Activated T-helper 1 cell treated with anti-CD3 and anti-CD28 coated beads, Interleukin-2, amount 50 U/mL, for 16 hours (primary cell): ENCODE results near the gene WDR74.
"Not testable (repeated sequence)": the region's sequence is repeated elsewhere in the genome, so short reads cannot be mapped to it uniquely, and the experiment has no call there.

Experiments
- DNase-seq, 2 donors: peaks; one replicate each; pipeline ENCODE4 v3.0.0-alpha.2; 2020; ENCODE audit warnings: low read depth in 1 of 2, low spot score in 1 of 2

The WDR74 gene

DNA sequence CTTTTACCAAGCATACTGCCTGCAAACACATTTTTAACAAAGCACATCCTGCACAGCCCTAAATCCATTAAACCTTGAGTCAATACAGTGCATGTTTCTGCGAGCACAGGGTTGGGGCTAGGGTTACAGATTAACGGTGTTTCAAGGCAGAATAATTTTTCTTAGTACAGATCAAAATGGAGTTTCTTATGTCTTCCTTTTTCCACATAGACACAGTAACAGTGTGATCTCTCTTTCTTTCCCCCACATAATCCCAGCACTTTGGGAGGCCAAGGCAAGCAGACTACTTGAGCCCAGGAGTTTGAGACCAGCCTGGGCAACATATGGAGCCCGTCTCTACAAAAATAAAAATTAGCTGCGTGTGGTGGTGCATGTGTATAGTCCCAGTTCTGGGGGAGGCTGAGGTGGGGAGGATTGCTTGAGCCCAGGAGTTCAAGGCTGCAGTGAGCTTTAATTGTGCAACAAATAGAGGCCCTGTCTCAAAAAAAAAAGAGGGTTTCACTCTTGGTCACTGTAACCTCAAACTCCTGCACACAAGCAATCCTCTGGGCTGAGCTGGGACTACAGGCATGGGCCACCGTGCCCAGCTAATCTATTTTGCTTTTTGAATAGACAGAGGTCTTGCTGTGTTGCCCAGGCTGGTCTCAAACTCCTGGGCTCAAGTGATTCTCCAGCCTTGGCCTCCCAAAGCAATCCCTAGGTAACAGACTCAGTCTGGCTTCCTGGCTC is 21.6 kb upstream of the WDR74 start:
- no peak for DNase-seq

- DNase-seq, result not testable (repeated sequence)
These were observed 19.9 kb upstream of the WDR74 start for GRCh38 chr11:62859281-62859703.

DNA sequence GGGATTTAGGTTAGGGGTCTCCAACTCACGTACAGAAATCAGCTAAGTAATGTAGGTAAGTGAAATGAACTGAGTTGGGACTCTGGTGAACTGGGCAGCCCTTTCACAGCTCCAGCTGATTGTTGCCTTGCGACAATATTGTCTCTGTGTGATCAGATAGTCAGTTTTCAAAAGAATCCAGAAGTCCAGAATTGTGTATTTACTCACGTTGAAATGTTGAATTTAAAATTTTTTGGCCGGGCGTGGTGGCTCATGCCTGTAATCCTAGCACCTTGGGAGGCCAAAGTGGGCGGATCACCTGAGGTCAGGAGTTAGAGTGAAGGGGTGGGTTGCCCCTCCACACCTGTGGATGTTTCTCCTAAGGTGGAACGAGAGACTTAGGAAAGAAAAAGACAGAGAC is 18.8 kb upstream of the WDR74 start:
- DNase-seq, result no peak

GRCh38 chr11:62857541-62857982 is 18.2 kb upstream of the WDR74 start:
- DNase-seq, result no peak

- no peak for DNase-seq
These were observed 17.0 kb upstream of the WDR74 start for GRCh38 chr11:62856333-62856895.

GRCh38 chr11:62855571-62856332 is 16.4 kb upstream of the WDR74 start:
- DNase-seq, result peak; percentile 97 to 98

DNA sequence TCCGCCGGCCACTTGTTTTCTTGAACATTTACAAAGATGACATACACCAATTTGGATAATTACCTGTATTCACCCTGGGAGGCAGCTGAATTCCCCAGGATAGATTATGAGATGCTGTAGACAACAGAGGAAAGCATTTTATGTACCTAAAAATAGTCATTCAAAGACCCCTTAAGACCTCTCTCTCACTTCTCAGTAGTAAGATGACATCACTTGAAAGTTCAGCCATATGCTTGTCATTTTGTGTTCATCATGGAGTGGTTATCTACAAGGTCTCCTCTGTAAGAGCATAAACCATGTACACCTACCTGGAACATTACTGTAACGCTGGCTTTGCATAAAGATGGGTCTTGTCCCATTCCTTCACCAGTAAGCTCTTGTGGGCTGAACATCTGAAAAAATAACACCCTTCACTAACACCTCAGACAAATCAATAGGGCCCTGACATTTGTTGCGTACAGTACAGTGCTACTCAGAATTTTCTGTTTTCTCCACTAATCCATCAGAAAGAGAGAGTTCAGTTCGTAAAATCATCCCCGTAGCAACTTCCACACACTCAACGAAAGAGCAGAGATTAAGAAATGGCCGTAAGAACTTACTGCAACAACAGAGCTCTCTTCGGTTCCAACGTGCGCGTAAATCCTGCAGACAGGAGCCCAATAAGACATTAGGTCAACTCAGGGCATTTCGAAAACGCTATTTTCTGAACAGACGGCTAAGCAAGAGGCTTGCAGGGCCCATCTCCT is 15.6 kb upstream of the WDR74 start:
- DNase-seq, result no peak

DNA sequence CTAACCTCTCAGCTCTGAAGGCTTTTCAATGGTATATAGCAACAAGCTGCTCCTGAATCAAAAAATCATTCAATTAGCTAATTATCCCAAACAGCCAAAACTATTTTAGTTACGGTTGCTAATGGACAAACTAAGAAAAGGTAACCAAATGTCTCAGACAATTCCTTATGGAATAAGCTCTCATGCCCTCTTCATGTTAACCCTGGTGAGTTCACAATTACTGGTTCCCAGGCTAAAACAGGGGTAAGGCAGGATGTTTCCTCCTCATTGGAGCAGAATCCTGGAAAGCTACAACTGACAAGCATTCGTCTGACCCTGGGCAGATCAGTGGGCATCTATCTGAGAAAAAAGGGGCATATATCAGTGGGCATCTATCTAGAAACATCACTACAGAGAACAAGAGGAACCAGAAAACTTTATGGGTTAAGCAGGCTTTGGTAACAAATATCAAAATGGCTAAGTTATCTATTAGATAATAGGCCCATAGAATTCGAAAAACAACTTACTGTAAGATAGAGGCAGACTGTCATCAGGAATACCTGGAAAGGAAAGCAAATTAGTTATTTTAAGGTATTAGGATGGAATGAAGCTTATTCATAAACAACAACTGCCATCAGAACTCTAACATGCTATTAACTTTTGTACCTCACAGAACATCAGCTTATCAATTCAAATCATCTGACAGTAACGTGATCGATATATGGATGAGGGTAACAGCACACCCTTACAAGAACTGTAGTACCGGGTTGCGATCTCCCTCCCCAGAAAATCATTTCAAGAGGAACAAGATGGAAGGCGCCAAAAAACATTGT is 14.8 kb upstream of the WDR74 start:
- DNase-seq, result no peak

GRCh38 chr11:62853279-62853965 is 14.0 kb upstream of the WDR74 start:
- DNase-seq, result no peak

- DNase-seq, result no peak
These were observed 13.3 kb upstream of the WDR74 start for GRCh38 chr11:62852523-62853188.

- DNase-seq, result no peak
These were observed 12.6 kb upstream of the WDR74 start for GRCh38 chr11:62851807-62852522.

GRCh38 chr11:62850911-62851806 is 11.8 kb upstream of the WDR74 start:
- no peak for DNase-seq

DNA sequence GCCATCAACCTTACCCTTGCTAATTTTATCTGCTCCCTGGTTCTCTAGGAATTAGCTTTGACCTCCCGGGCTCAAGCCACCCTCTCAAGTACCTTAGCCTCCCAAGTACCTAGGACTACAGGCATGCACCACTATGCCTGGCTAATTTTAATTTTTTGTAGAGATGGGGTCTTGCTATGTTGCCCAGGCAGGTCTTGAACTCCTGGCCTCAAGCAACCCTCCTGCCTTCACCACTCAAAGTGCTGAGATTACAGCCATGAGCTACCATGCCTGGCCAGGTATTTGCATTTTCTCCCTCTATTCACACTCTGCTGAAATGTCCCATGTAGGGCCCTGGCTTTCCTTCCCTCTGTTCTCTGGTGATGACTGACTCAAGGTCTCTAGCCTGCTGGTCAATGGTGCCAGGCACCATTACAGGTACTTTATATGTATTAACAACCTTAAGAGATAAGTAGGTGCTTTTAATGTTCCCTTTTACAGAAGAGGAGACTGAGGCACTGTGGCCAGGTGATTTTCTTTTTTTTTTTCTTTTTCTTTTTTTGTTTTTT is 8.5 kb upstream of the WDR74 start:
- no peak for DNase-seq

DNA sequence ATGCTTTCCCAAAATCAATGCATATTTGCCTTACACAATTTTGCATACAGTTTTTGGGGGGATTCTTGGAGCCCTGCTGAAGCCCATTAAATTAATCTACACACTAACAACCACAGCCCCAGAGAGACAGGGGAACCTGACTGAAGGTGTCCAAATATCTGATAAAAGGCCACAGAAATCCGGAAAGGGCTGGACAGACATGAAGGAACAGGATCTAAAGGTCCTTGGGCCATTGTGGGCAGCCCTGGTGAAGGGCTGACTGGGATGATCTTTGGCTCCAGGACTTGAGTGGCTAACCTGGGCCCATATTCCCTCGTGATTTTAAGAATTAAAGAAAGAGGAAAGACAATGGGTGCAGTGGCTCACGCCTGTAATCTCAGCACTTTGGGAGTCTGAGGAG is 6.8 kb upstream of the WDR74 start:
- no peak for DNase-seq

DNA sequence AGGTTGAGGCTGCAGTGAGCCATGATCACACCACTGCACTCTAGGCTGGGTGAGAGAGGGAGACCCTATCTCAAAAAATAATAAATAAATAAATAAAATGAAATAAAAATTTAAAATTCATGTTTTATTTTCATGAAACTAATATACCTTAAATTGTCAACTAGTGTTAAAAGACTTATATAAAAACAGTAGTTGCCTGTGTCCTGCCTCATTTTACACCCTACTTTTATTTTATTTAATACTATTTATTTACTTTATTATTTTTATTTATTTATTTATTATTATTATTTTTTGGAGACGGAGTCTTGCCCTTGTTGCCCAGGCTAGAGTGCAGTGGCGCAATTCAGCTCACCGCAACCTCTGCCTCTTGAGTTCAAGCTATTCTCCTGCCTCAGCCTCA is 4.8 kb upstream of the WDR74 start:
- DNase-seq, result no peak

- DNase-seq, result no peak
These were observed 4.1 kb upstream of the WDR74 start for GRCh38 chr11:62843466-62843865.

GRCh38 chr11:62842891-62843290 is 3.5 kb upstream of the WDR74 start:
- not testable (repeated sequence) for DNase-seq
